ENCODE data around the gene DDX50. TPM values are rescaled to one million over a fixed set of nuclear protein-coding genes. Genes with fewer than 3 reads are reported as not detected.

The DDX50 gene, protein sequence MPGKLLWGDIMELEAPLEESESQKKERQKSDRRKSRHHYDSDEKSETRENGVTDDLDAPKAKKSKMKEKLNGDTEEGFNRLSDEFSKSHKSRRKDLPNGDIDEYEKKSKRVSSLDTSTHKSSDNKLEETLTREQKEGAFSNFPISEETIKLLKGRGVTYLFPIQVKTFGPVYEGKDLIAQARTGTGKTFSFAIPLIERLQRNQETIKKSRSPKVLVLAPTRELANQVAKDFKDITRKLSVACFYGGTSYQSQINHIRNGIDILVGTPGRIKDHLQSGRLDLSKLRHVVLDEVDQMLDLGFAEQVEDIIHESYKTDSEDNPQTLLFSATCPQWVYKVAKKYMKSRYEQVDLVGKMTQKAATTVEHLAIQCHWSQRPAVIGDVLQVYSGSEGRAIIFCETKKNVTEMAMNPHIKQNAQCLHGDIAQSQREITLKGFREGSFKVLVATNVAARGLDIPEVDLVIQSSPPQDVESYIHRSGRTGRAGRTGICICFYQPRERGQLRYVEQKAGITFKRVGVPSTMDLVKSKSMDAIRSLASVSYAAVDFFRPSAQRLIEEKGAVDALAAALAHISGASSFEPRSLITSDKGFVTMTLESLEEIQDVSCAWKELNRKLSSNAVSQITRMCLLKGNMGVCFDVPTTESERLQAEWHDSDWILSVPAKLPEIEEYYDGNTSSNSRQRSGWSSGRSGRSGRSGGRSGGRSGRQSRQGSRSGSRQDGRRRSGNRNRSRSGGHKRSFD
- total RNA-seq: 10 to 100 TPM; 25.8 to 27.6 TPM
- polyA plus RNA-seq (ENCODE audit: insufficient read length in 6 of 6): 10 to 100 TPM; 56.6 to 71.1 (median 63.4) TPM
- long read RNA-seq, donor 1, transcript DDX50-201 (15 exons, 2,538 nt): major isoform, 7 of 31 reads
- long read RNA-seq, donor 1, partial matches to known transcripts: 24 of 31 reads
- long read RNA-seq, donor 1, other reads (novel, unspliced or antisense): 0 of 31 reads
- long read RNA-seq, donor 2, transcript DDX50-201 (15 exons, 2,538 nt): major isoform, 11 of 41 reads
- long read RNA-seq, donor 2, partial matches to known transcripts: 30 of 41 reads
- long read RNA-seq, donor 2, other reads (novel, unspliced or antisense): 0 of 41 reads
- long read RNA-seq, donor 3, transcript DDX50-201 (15 exons, 2,538 nt): major isoform, 10 of 10 reads
- long read RNA-seq, donor 3, partial matches to known transcripts: 0 of 10 reads
- long read RNA-seq, donor 3, other reads (novel, unspliced or antisense): 0 of 10 reads
- long read RNA-seq, donor 4, partial matches to known transcripts: 12 of 16 reads
- long read RNA-seq, donor 4, other reads (novel, unspliced or antisense): 3 of 16 reads
- long read RNA-seq, donor 5, transcript DDX50-201 (15 exons, 2,538 nt): major isoform, 7 of 7 reads
- long read RNA-seq, donor 5, partial matches to known transcripts: 0 of 7 reads
- long read RNA-seq, donor 5, other reads (novel, unspliced or antisense): 0 of 7 reads
- long read RNA-seq, donor 6, transcript DDX50-201 (15 exons, 2,538 nt): major isoform, 7 of 22 reads
- long read RNA-seq, donor 6, partial matches to known transcripts: 15 of 22 reads
- long read RNA-seq, donor 6, other reads (novel, unspliced or antisense): 0 of 22 reads
- long read RNA-seq, donor 7, transcript DDX50-201 (15 exons, 2,538 nt): major isoform, 11 of 11 reads
- long read RNA-seq, donor 7, partial matches to known transcripts: 0 of 11 reads
- long read RNA-seq, donor 7, other reads (novel, unspliced or antisense): 0 of 11 reads
- long read RNA-seq, donor 8, transcript DDX50-201 (15 exons, 2,538 nt): major isoform, 9 of 10 reads
- long read RNA-seq, donor 8, partial matches to known transcripts: 0 of 10 reads
- long read RNA-seq, donor 8, other reads (novel, unspliced or antisense): 0 of 10 reads
- long read RNA-seq, donor 9: 0 reads
- long read RNA-seq, donor 10, partial matches to known transcripts: 6 of 10 reads
- long read RNA-seq, donor 10, other reads (novel, unspliced or antisense): 4 of 10 reads
- long read RNA-seq, donor 11, partial matches to known transcripts: 0 of 3 reads
- long read RNA-seq, donor 11, other reads (novel, unspliced or antisense): 0 of 3 reads
- long read RNA-seq, donor 12, transcript DDX50-201 (15 exons, 2,538 nt): major isoform, 15 of 15 reads
- long read RNA-seq, donor 12, partial matches to known transcripts: 0 of 15 reads
- long read RNA-seq, donor 12, other reads (novel, unspliced or antisense): 0 of 15 reads

- no peaks in the 10 kb centered on the region for H3K36me3 ChIP-seq
- H3K4me3 ChIP-seq: peak within 1 kb of the TSS; percentile 89 to 96
- no peaks in the 10 kb centered on the region for H3K27me3 ChIP-seq
- ATAC-seq: peak; percentile 97
- no peaks in the 10 kb centered on the region for H3K9me3 ChIP-seq
- peaks cover 7 to 30% of the 10 kb centered on the region in 2 donors for H3K4me1 ChIP-seq
- TF ChIP-seq, protein P1, sequence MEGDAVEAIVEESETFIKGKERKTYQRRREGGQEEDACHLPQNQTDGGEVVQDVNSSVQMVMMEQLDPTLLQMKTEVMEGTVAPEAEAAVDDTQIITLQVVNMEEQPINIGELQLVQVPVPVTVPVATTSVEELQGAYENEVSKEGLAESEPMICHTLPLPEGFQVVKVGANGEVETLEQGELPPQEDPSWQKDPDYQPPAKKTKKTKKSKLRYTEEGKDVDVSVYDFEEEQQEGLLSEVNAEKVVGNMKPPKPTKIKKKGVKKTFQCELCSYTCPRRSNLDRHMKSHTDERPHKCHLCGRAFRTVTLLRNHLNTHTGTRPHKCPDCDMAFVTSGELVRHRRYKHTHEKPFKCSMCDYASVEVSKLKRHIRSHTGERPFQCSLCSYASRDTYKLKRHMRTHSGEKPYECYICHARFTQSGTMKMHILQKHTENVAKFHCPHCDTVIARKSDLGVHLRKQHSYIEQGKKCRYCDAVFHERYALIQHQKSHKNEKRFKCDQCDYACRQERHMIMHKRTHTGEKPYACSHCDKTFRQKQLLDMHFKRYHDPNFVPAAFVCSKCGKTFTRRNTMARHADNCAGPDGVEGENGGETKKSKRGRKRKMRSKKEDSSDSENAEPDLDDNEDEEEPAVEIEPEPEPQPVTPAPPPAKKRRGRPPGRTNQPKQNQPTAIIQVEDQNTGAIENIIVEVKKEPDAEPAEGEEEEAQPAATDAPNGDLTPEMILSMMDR (IDR thresholded peaks at IDR 0.05): peak in 1 of 2 donors; percentile 10
- peak within 1 kb of the TSS; percentile 99 for H3K27ac ChIP-seq
- intact Hi-C loops (cut with DNase I): no loop called here
- DNase-seq: peak; percentile 98 to 99 (median 98)
Observed at GRCh38 chr10:68901105-68901927, at the start of gene DDX50. Gene DDX50, plus strand, starts transcription at chr10:68901315. Its CDS starts 70 bp downstream, at chr10:68901385.

DNA sequence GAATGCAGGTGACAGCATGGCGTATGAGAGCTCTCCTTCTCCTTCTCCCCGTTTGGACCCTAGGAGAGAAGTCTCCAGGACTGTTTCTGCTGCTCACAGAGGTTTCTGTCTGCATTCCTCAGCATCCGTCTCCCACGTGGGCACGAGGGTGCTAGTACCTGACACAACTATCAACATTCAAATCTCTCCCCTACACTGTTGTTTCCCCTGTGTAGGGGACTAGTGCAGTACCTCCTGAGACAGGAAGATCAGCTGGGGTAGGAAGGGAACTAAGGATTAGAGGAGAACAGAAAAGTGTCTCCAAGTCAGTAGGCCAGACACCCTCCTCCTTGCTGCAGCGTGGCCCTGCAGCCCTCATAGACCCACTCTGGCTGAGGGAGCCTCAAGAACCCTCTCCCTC lies 44.8 kb upstream of the DDX50 start:
- intact Hi-C loops (cut with DNase I): no loop called here
- Histone ChIP-seq H3K4me1 (no peaks in the 10 kb centered on the region), H3K36me3 (no peaks in the 10 kb centered on the region), H3K9me3 (peaks cover 0 to 23% of the 10 kb centered on the region in 2 donors), H3K4me3 (no peak overlapping the region), H3K27ac (no peak overlapping the region), H3K27me3 (no peaks in the 10 kb centered on the region)
- no peak for DNase-seq
- TF ChIP-seq, protein P1 (IDR thresholded peaks at IDR 0.05): no peak
- ATAC-seq: no peak

DNA sequence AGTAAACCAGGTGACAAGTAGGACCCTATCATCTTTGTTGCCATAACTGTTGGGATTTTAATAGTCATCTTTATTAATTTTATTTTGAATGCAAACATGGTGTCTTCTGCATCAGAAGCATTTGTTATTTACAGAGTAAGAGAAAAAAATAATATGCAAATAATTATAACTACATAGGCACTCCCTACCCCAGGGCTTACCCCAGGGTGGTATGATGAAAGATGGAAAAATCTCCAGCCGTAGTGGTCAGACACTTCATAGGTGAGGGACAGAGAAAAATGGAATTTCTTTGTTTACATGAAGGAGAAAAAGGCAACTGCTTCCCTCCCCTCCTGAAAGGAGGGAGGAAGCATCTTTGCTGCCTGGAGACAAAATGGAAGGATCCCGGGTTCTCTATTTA lies 44.1 kb upstream of the DDX50 start:
- ATAC-seq: no peak
- no peaks in the 10 kb centered on the region for H3K27me3 ChIP-seq
- H3K4me3 ChIP-seq: no peak overlapping the region
- intact Hi-C loops (cut with DNase I): no loop called here
- H3K36me3 ChIP-seq: no peaks in the 10 kb centered on the region
- peaks cover 0 to 27% of the 10 kb centered on the region in 2 donors for H3K9me3 ChIP-seq
- TF ChIP-seq, protein P1 (IDR thresholded peaks at IDR 0.05): no peak
- DNase-seq: no peak
- H3K27ac ChIP-seq: no peak overlapping the region
- H3K4me1 ChIP-seq: no peaks in the 10 kb centered on the region

All from left lung (tissue), 14 donors.